ENCODE results near the gene PATJ.

- TF ChIP-seq POLR2A (IDR thresholded peaks at IDR 0.05), result no peak
- no peak for TF ChIP-seq CTCF (IDR thresholded peaks at IDR 0.05)
- TF ChIP-seq EP300 (IDR thresholded peaks at IDR 0.05; ENCODE audit: low read depth), result no peak
- TF ChIP-seq POLR2AphosphoS5 (IDR thresholded peaks at IDR 0.05), result no peak
Observed at GRCh38 chr1:61842863-61843514, 100.7 kb downstream of the PATJ start.
